Measurements from ENCODE around the gene FCAMR.

The FCAMR gene

GRCh38 chr1:207007352-207008033 is 37.2 kb upstream of the FCAMR start:
- no peak overlapping the region for H3K4me3 ChIP-seq (ENCODE audit: low read depth, low read length)
- no peaks in the 10 kb centered on the region for H3K27me3 ChIP-seq (ENCODE audit: control insufficient read depth, insufficient read depth, low read length)
- H3K36me3 ChIP-seq (ENCODE audit: control insufficient read depth, insufficient read depth, low read length): no peaks in the 10 kb centered on the region
- no peak overlapping the region for H3K9ac ChIP-seq (ENCODE audit: low read depth, low read length)
- peaks cover 4% of the 10 kb centered on the region for H3K4me1 ChIP-seq (ENCODE audit: control insufficient read depth, insufficient read depth, low read length)
- H3K9me3 ChIP-seq (ENCODE audit: control insufficient read depth, insufficient read depth, low read length): no peaks in the 10 kb centered on the region

GRCh38 chr1:207006914-207007313 is 36.7 kb upstream of the FCAMR start:
- no peaks in the 10 kb centered on the region for H3K27me3 ChIP-seq (ENCODE audit: control insufficient read depth, insufficient read depth, low read length)
- H3K4me3 ChIP-seq (ENCODE audit: low read depth, low read length): no peak overlapping the region
- no peaks in the 10 kb centered on the region for H3K9me3 ChIP-seq (ENCODE audit: control insufficient read depth, insufficient read depth, low read length)
- H3K36me3 ChIP-seq (ENCODE audit: control insufficient read depth, insufficient read depth, low read length): no peaks in the 10 kb centered on the region
- H3K9ac ChIP-seq (ENCODE audit: low read depth, low read length): no peak overlapping the region
- peaks cover 4% of the 10 kb centered on the region for H3K4me1 ChIP-seq (ENCODE audit: control insufficient read depth, insufficient read depth, low read length)

- H3K36me3 ChIP-seq (ENCODE audit: control insufficient read depth, insufficient read depth, low read length): no peaks in the 10 kb centered on the region
- H3K4me1 ChIP-seq (ENCODE audit: control insufficient read depth, insufficient read depth, low read length): peaks cover 4% of the 10 kb centered on the region
- no peaks in the 10 kb centered on the region for H3K27me3 ChIP-seq (ENCODE audit: control insufficient read depth, insufficient read depth, low read length)
- H3K9me3 ChIP-seq (ENCODE audit: control insufficient read depth, insufficient read depth, low read length): no peaks in the 10 kb centered on the region
- H3K9ac ChIP-seq (ENCODE audit: low read depth, low read length): no peak overlapping the region
- H3K4me3 ChIP-seq (ENCODE audit: low read depth, low read length): no peak overlapping the region
Observed at GRCh38 chr1:207006083-207006482, 35.8 kb upstream of the FCAMR start.

DNA sequence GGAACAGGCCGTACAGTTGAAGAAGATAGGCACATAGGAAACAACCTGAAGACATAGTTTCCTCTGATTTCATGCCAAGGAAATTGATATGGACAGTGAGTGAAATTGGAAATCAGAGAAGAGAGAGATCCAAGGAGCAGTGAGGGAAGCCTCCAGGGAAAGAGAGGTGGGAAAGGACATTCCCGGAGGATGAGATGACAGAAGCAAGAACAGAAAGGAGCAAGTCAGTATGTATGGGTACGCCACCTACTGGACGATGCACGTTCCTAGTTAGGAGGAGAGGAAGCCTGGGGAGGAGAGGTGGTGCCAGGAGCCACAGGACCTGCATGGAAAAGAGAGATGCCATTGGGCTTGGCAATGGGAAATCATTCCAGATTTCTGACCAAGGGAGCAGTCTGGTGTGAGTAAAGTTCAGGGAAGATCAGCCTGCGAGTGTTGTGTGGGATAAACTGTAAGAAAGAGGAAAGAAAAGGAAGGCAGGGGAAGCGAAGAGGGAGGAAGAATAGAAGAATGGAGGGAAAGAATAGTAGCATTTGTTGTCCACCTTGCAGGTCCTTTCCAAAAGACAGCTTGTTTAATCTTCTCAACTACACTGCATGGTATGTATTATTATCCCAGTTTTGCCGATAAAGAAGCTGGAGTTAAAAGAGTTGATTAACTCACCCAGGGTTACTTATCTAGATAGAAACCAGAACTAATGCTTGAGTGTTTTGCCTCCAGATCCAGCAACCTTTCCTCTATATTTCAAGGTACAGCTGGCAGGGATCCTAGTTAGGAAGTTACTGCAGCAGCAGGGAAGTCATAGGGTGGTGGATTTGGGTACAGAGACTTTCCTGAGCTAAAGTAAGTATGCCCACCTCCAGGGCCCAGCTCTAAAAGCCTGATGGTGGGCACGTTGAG is 34.9 kb upstream of the FCAMR start:
- peaks cover 4% of the 10 kb centered on the region for H3K4me1 ChIP-seq (ENCODE audit: control insufficient read depth, insufficient read depth, low read length)
- no peak overlapping the region for H3K9ac ChIP-seq (ENCODE audit: low read depth, low read length)
- H3K4me3 ChIP-seq (ENCODE audit: low read depth, low read length): no peak overlapping the region
- no peaks in the 10 kb centered on the region for H3K9me3 ChIP-seq (ENCODE audit: control insufficient read depth, insufficient read depth, low read length)
- no peaks in the 10 kb centered on the region for H3K36me3 ChIP-seq (ENCODE audit: control insufficient read depth, insufficient read depth, low read length)
- no peaks in the 10 kb centered on the region for H3K27me3 ChIP-seq (ENCODE audit: control insufficient read depth, insufficient read depth, low read length)

DNA sequence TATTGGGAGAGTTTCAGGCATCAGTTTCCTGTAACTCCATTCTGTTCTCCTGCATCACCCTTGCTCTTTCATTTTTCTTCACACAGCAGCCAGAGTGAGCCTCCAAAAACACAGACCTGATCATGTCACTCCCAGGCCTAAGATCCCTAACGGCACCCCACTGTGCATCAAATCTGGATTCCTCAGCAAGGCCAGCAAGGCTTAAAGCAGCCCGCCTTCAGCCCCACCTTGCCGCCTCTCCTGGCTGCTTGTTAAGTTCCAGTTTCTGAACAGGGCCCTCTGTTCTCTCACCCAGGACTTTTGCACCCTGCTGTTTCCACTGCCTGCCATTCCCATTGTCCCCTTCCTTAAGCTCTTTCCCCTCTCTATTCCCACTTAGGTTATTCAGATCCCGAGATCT is 33.0 kb upstream of the FCAMR start:
- Histone ChIP-seq H3K4me1 (ENCODE audit: control insufficient read depth, insufficient read depth, low read length) (peaks cover 4% of the 10 kb centered on the region), H3K9ac (ENCODE audit: low read depth, low read length) (no peak overlapping the region), H3K27me3 (ENCODE audit: control insufficient read depth, insufficient read depth, low read length) (no peaks in the 10 kb centered on the region), H3K9me3 (ENCODE audit: control insufficient read depth, insufficient read depth, low read length) (no peaks in the 10 kb centered on the region), H3K36me3 (ENCODE audit: control insufficient read depth, insufficient read depth, low read length) (no peaks in the 10 kb centered on the region), H3K4me3 (ENCODE audit: low read depth, low read length) (no peak overlapping the region)

DNA sequence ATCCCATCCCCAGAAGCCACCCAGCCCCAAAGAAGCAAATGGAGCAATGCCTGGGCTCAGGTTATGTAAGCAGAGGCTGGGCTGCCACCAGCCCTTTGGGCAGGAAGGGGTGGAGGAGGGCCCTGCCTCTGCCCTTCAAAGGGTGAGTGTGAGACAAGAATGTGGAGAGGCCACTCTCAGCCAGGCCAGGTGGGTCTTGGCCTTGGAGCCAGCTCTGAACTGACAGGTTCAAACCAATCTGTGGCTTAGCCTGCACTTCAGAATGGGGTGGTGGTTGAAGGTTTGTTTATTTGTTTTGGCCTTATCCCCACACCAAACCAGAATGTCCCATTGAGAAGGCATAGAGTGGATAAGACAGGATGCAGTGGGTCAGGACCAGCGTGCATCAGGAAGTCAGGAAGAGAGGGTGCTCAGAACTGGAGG is 32.5 kb upstream of the FCAMR start:
- Histone ChIP-seq H3K27me3 (ENCODE audit: control insufficient read depth, insufficient read depth, low read length) (no peaks in the 10 kb centered on the region), H3K4me1 (ENCODE audit: control insufficient read depth, insufficient read depth, low read length) (peaks cover 4% of the 10 kb centered on the region), H3K4me3 (ENCODE audit: low read depth, low read length) (no peak overlapping the region), H3K36me3 (ENCODE audit: control insufficient read depth, insufficient read depth, low read length) (no peaks in the 10 kb centered on the region), H3K9me3 (ENCODE audit: control insufficient read depth, insufficient read depth, low read length) (no peaks in the 10 kb centered on the region), H3K9ac (ENCODE audit: low read depth, low read length) (no peak overlapping the region)

GRCh38 chr1:207001492-207002245 is 31.4 kb upstream of the FCAMR start:
- Histone ChIP-seq H3K4me1 (ENCODE audit: control insufficient read depth, insufficient read depth, low read length) (peaks cover 4% of the 10 kb centered on the region), H3K9me3 (ENCODE audit: control insufficient read depth, insufficient read depth, low read length) (no peaks in the 10 kb centered on the region), H3K4me3 (ENCODE audit: low read depth, low read length) (no peak overlapping the region), H3K9ac (ENCODE audit: low read depth, low read length) (no peak overlapping the region), H3K27me3 (ENCODE audit: control insufficient read depth, insufficient read depth, low read length) (no peaks in the 10 kb centered on the region), H3K36me3 (ENCODE audit: control insufficient read depth, insufficient read depth, low read length) (no peaks in the 10 kb centered on the region)

DNA sequence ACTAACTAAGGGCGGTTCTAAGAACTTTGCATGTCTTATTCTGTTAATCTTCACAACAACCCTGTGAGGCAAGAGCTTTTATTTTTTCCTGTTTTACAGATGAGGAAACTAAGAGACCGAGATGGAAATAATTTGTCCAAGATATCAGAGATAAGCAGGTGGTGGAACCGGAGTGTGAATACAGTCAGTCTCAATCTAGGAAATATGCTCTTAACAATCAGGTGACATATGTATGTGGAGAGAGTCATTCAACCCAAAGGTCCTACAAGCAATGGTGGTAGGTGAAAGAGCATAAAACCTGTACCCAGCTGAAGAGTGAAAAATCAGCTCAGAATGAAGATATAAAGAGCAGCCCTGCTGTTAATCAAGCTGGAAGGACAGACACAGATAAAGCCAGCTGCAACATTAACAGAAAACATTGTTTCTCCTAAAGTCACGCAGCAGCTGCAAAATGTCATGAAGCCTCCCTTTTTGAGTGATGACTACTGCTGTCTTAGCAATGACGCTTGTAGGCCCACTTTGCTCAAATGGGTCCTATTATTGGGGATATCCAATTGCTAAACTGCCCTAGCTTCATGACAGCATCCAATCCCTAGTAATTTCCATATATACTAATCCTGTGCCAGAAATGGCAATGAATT is 30.5 kb upstream of the FCAMR start:
- Histone ChIP-seq H3K27me3 (ENCODE audit: control insufficient read depth, insufficient read depth, low read length) (no peaks in the 10 kb centered on the region), H3K4me1 (ENCODE audit: control insufficient read depth, insufficient read depth, low read length) (peaks cover 4% of the 10 kb centered on the region)

DNA sequence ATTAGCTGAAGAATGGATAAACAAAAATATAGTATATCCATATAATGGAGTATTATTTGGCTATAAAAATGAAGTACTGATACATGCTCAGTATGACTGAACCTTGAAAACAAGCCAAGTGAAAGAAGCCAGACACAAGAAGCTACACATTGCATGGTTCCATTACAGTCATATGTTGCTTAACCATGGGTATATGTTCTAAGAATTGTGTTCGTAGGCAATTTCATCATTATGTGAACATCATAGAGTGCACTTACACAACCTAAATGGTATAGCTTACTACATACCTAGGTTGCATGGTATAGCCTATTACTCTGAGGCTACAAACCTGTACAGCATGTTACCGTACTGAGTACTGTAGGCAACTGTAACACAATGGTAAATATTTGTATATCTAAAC is 28.6 kb upstream of the FCAMR start:
- no peak overlapping the region for H3K4me3 ChIP-seq (ENCODE audit: low read depth, low read length)
- no peaks in the 10 kb centered on the region for H3K9me3 ChIP-seq (ENCODE audit: control insufficient read depth, insufficient read depth, low read length)
- H3K27me3 ChIP-seq (ENCODE audit: control insufficient read depth, insufficient read depth, low read length): no peaks in the 10 kb centered on the region
- H3K36me3 ChIP-seq (ENCODE audit: control insufficient read depth, insufficient read depth, low read length): no peaks in the 10 kb centered on the region
- peaks cover 4% of the 10 kb centered on the region for H3K4me1 ChIP-seq (ENCODE audit: control insufficient read depth, insufficient read depth, low read length)
- H3K9ac ChIP-seq (ENCODE audit: low read depth, low read length): no peak overlapping the region

More for the DNA sequence above, 30.5 kb upstream of the FCAMR start:
- no peaks in the 10 kb centered on the region for H3K36me3 ChIP-seq (ENCODE audit: control insufficient read depth, insufficient read depth, low read length)
- H3K9ac ChIP-seq (ENCODE audit: low read depth, low read length): no peak overlapping the region
- H3K4me3 ChIP-seq (ENCODE audit: low read depth, low read length): no peak overlapping the region
- H3K9me3 ChIP-seq (ENCODE audit: control insufficient read depth, insufficient read depth, low read length): no peaks in the 10 kb centered on the region

GRCh38 chr1:206992790-206993189 is 22.5 kb upstream of the FCAMR start:
- no peak overlapping the region for H3K9ac ChIP-seq (ENCODE audit: low read depth, low read length)
- H3K36me3 ChIP-seq (ENCODE audit: control insufficient read depth, insufficient read depth, low read length): no peaks in the 10 kb centered on the region
- H3K27me3 ChIP-seq (ENCODE audit: control insufficient read depth, insufficient read depth, low read length): no peaks in the 10 kb centered on the region
- H3K9me3 ChIP-seq (ENCODE audit: control insufficient read depth, insufficient read depth, low read length): no peaks in the 10 kb centered on the region
- no peaks in the 10 kb centered on the region for H3K4me1 ChIP-seq (ENCODE audit: control insufficient read depth, insufficient read depth, low read length)
- no peak overlapping the region for H3K4me3 ChIP-seq (ENCODE audit: low read depth, low read length)

GRCh38 chr1:206987873-206988272 is 17.6 kb upstream of the FCAMR start:
- H3K9me3 ChIP-seq (ENCODE audit: control insufficient read depth, insufficient read depth, low read length): no peaks in the 10 kb centered on the region
- H3K36me3 ChIP-seq (ENCODE audit: control insufficient read depth, insufficient read depth, low read length): no peaks in the 10 kb centered on the region
- H3K27me3 ChIP-seq (ENCODE audit: control insufficient read depth, insufficient read depth, low read length): no peaks in the 10 kb centered on the region
- H3K4me1 ChIP-seq (ENCODE audit: control insufficient read depth, insufficient read depth, low read length): peaks cover 16% of the 10 kb centered on the region
- H3K4me3 ChIP-seq (ENCODE audit: low read depth, low read length): no peak overlapping the region
- no peak overlapping the region for H3K9ac ChIP-seq (ENCODE audit: low read depth, low read length)
